OCI-LY7 (cell line): ENCODE measurements around the gene CERS4. TPM values are rescaled to one million over a fixed set of nuclear protein-coding genes. Genes with fewer than 3 reads are reported as not detected.

Experiments
- BruUV-seq: library from RNA; stranded (reverse); fragments of 400-500 nt; replicated peaks from 2 replicates; lab custom pipeline; 2021; lab: Mats Ljungman, UMichigan
- CTCF ChIA-PET: fragments of 300-600 bp; sonication (Branson Sonifier 250); formaldehyde crosslinking; loops from one replicate; lab custom pipeline; 2022; ENCODE audit warnings: antibody characterized with exemption; ENCODE audit not compliant: unreplicated experiment; lab: Charles Lee
- POLR2A ChIA-PET: fragments of 300-600 bp; sonication (Branson Sonifier 250); formaldehyde crosslinking; loops from one replicate; lab custom pipeline; 2022; ENCODE audit warnings: antibody characterized with exemption; lab: Charles Lee
- DNase-seq: peaks from one replicate; pipeline ENCODE4 v3.0.0-alpha.2; 2015; ENCODE audit warnings: low spot score
- H2AFZ ChIP-seq: fragments of 200-600 bp; sonication (generic), shearing (Covaris generic); 2 replicates; pipeline ENCODE4 v1.6.1; 2014; ENCODE audit warnings: mild to moderate bottlenecking, antibody characterized with exemption, low read length, moderate library complexity
- H3K27ac ChIP-seq: fragments of 200-600 bp; sonication (generic); 2 replicates; pipeline ENCODE4 v1.5.1; 2014; ENCODE audit warnings: mixed run types, low read depth, mild to moderate bottlenecking, moderate library complexity, low read length, inconsistent platforms; ENCODE audit not compliant: poor library complexity, severe bottlenecking
- H3K36me3 ChIP-seq: fragments of 200-600 bp; sonication (generic); 2 replicates; pipeline ENCODE4 v1.6.1; 2014; ENCODE audit warnings: mild to moderate bottlenecking, antibody characterized with exemption, low read length, moderate library complexity, mixed read lengths; ENCODE audit not compliant: insufficient read depth
- H3K4me1 ChIP-seq: fragments of 200-600 bp; sonication (generic); 2 replicates; pipeline ENCODE4 v1.5.1; 2014; ENCODE audit warnings: mild to moderate bottlenecking, low read length; ENCODE audit not compliant: insufficient read depth, poor library complexity, severe bottlenecking
- H3K4me2 ChIP-seq: fragments of 200-600 bp; sonication (generic); 2 replicates; pipeline ENCODE4 v1.6.1; 2014; ENCODE audit warnings: mild to moderate bottlenecking, low read length
- H3K4me3 ChIP-seq: fragments of 200-600 bp; sonication (generic); 2 replicates; pipeline ENCODE4 v1.5.1; 2014; ENCODE audit warnings: mild to moderate bottlenecking, low read depth, low read length; ENCODE audit not compliant: poor library complexity, severe bottlenecking
- H3K79me2 ChIP-seq: fragments of 200-600 bp; sonication (generic); 2 replicates; pipeline ENCODE4 v1.6.1; 2016; ENCODE audit warnings: low read depth, mild to moderate bottlenecking, low read length, moderate library complexity, mixed read lengths; ENCODE audit not compliant: insufficient read depth
- H3K9me2 ChIP-seq: fragments of 200-600 bp; sonication (generic); 2 replicates; pipeline ENCODE4 v1.6.1; 2016; ENCODE audit warnings: mild to moderate bottlenecking, low read length, mixed read lengths; ENCODE audit not compliant: insufficient read depth
- H3K9me3 ChIP-seq: fragments of 200-600 bp; sonication (generic); 2 replicates; pipeline ENCODE4 v1.6.1; 2014; ENCODE audit warnings: mild to moderate bottlenecking, mixed run types, low read length, mixed read lengths
- H4K20me1 ChIP-seq: fragments of 200-600 bp; sonication (generic); 2 replicates; pipeline ENCODE4 v1.6.1; 2014; ENCODE audit warnings: mild to moderate bottlenecking, antibody characterized with exemption, low read length, moderate library complexity, mixed read lengths; ENCODE audit not compliant: insufficient read depth
- EZH2phosphoT487 ChIP-seq: fragments of 200-600 bp; sonication (generic); IDR thresholded peaks from 2 replicates; pipeline ENCODE4 v1.6.1; 2018; ENCODE audit warnings: low read depth, borderline replicate concordance, mild to moderate bottlenecking, mixed run types, antibody characterized with exemption, low read length, moderate library complexity, mixed read lengths
- intact Hi-C: fragments of 100-400 bp; cut with micrococcal nuclease; formaldehyde crosslinking; loops from one replicate; pipeline ENCODE4 v1.10.0; 2022; ENCODE audit not compliant: unreplicated experiment
- total RNA-seq, 2 experiments: library from RNA; depleted of rRNA in 1 of 2; stranded (reverse); fragments of >200 nt in 1 of 2; shearing (Covaris generic) in 1 of 2; gene quantifications; 2 replicates each; pipeline ENCODE4 v1.2.3, GENCODE V29; 2014 to 2022
- TF ChIP-seq, protein P1 (sequence below): fragments of 200-600 bp; sonication (generic); conservative IDR thresholded peaks from 2 replicates; pipeline ENCODE4 v1.5.1; 2014; ENCODE audit warnings: mild to moderate bottlenecking, antibody characterized with exemption, low read length, moderate library complexity, mixed read lengths

Gene CERS4
- total RNA-seq, 2 experiments from 2014 or later: 36.8 to 54.9 TPM

DNA sequence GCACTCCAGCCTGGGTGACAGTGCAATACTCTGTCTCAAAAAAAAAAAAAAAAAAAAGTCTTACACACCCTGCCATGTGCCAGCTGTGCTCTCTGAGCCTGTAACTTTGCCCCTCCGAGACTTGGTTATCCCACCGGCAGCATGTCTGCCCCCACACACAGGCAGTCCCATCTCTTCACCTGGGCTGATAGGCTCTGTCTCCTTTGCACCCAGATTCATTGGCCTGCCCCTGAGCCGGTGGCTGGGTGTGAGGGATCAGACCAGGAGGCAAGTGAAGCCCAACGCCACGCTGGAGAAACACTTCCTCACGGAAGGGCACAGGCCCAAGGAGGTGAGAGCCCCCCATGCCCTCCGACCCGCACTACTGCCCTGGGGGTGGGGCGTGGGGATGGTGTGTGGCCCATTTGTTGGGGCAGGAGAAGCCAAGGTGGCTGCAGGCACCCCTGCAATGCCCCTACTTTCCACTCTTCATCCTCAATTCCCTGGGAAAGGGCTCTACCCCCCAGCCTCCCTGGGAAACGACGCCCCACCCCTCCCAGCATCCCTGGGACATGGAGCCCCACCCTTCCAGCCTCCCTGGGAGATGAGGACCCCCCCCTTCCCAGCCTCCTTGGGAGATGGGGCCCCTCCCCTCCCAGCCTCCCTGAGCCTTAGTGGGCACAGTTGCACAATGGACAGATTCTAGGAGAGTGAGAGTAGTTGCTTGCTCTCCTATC, 45.3 kb downstream of the CERS4 start:
- H3K36me3 ChIP-seq: peaks cover 29% of the 10 kb centered on the region

GRCh38 chr19:8255426-8256125, 46.4 kb downstream of the CERS4 start:
- Histone ChIP-seq H3K9me3 (no peaks in the 10 kb centered on the region), H2AFZ (no peak overlapping the region), H3K4me3 (no peak overlapping the region), H3K27ac (no peak overlapping the region), H3K9me2 (no peaks in the 10 kb centered on the region), H3K79me2 (no peaks in the 10 kb centered on the region), H3K36me3 (peaks cover 29% of the 10 kb centered on the region), H3K4me1 (no peaks in the 10 kb centered on the region), H4K20me1 (no peaks in the 10 kb centered on the region), H3K4me2 (no peak overlapping the region)
- ChIA-PET CTCF (no interaction called here), POLR2A (interaction anchor here (0.6 kb wide), 1 partner anchor 145 kb away, joined by 3 read pairs; no protein-coding TSS in a partner anchor)
- intact Hi-C loops: no loop called here
- DNase-seq: no peak
- no peak for TF ChIP-seq EZH2phosphoT487
- TF ChIP-seq, protein P1, sequence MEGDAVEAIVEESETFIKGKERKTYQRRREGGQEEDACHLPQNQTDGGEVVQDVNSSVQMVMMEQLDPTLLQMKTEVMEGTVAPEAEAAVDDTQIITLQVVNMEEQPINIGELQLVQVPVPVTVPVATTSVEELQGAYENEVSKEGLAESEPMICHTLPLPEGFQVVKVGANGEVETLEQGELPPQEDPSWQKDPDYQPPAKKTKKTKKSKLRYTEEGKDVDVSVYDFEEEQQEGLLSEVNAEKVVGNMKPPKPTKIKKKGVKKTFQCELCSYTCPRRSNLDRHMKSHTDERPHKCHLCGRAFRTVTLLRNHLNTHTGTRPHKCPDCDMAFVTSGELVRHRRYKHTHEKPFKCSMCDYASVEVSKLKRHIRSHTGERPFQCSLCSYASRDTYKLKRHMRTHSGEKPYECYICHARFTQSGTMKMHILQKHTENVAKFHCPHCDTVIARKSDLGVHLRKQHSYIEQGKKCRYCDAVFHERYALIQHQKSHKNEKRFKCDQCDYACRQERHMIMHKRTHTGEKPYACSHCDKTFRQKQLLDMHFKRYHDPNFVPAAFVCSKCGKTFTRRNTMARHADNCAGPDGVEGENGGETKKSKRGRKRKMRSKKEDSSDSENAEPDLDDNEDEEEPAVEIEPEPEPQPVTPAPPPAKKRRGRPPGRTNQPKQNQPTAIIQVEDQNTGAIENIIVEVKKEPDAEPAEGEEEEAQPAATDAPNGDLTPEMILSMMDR: no peak
- BruUV-seq: no TSS peak

More for the DNA sequence above, 45.3 kb downstream of the CERS4 start:
- Histone ChIP-seq H3K4me2 (no peak overlapping the region), H3K79me2 (no peaks in the 10 kb centered on the region), H3K4me3 (no peak overlapping the region), H4K20me1 (no peaks in the 10 kb centered on the region), H2AFZ (no peak overlapping the region), H3K9me3 (no peaks in the 10 kb centered on the region), H3K4me1 (no peaks in the 10 kb centered on the region), H3K27ac (no peak overlapping the region), H3K9me2 (no peaks in the 10 kb centered on the region)
- no TSS peak for BruUV-seq
- intact Hi-C loops: no loop called here
- CTCF ChIA-PET: no interaction called here
- no peak for DNase-seq
- POLR2A ChIA-PET: no interaction called here
- TF ChIP-seq, protein P1: no peak
- TF ChIP-seq EZH2phosphoT487: no peak
